Pancreas (tissue), 10 donors: ENCODE data around the gene ZBTB40. TPM values are rescaled to one million over a fixed set of nuclear protein-coding genes. Genes with fewer than 3 reads are reported as not detected.
A peak's percentile ranks its signal among the peaks of the same experiment; 100 is the strongest.

ENCODE experiments used
- ATAC-seq, 4 donors: fragments of 200-7000 bp; cut with Tn5 transposase; one replicate each; pipeline versions ENCODE4 v1.8.0 to v1.9.1; 2020; ENCODE audit warnings: mild to moderate bottlenecking in 4 of 4, moderate library complexity in 4 of 4
- DNase-seq, 6 donors: peaks; one replicate each; pipeline ENCODE4 v3.0.0-alpha.2; 2020
- FAIRE-seq: peaks from 2 replicates; lab custom pipeline; 2012; peaks lifted over from hg19 to GRCh38; lab: Jason Lieb, UNC
- H3K27ac ChIP-seq, 4 donors: fragments of 200-600 bp; sonication (generic); 1 replicate in 3 of 4; 2 replicates in 1 of 4; pipeline versions ENCODE4 v1.5.0 to v1.8.0; 2020
- H3K27me3 ChIP-seq, 4 donors: fragments of 200-600 bp; one replicate each; pipeline ENCODE4 v1.8.0; 2021
- H3K36me3 ChIP-seq, 3 donors: fragments of 200-600 bp; sonication (generic) in 1 of 3; one replicate each; pipeline versions ENCODE4 v1.5.0 to v1.8.0; 2020 to 2021
- H3K4me1 ChIP-seq, 3 donors: fragments of 200-600 bp; one replicate each; pipeline ENCODE4 v1.8.0; 2021
- H3K4me3 ChIP-seq, 4 donors: fragments of 200-600 bp; sonication (generic) in 2 of 4; one replicate each; pipeline versions ENCODE4 v1.5.0 to v1.8.0; 2020 to 2021
- H3K9me3 ChIP-seq, 4 donors: fragments of 200-600 bp; one replicate each; pipeline ENCODE4 v1.8.0; 2021
- WGBS, 2 donors: extraction: QIAGEN DNeasy Blood & Tissue Kit; methylation state at CpG; one replicate each; pipeline ENCODE4 v1.1.7; 2013; 5-methylcytosine and 5-hydroxymethylcytosine counted together
- intact Hi-C, 3 donors: fragments of 100-400 bp; cut with DNase I; formaldehyde crosslinking; loops; one replicate each; pipeline versions ENCODE4 v1.11.1 to v1.14.2; 2022
- polyA plus RNA-seq, 2 donors: library from polyadenylated mRNA; stranded (reverse); fragments of 200-250 nt; gene quantifications; one replicate each; pipeline ENCODE4 v1.2.3, GENCODE V29; 2013
- total RNA-seq, 6 donors: library from RNA; stranded (reverse); fragmentation: NEBNext Ultra II Directional in 4 of 6; extraction: Animal tissue kit (Norgen Biotek cat#: 25700) in 4 of 6; gene quantifications; one replicate each; pipeline versions ENCODE4 v1.2.1 to v1.2.4, GENCODE V29; 2021 to 2023
- TF ChIP-seq, protein P1 (sequence below), 4 donors: fragments of 200-600 bp; sonication (generic) in 3 of 4; IDR thresholded peaks; one replicate each; pipeline versions ENCODE4 v1.5.0 to v1.8.0; 2021; ENCODE audit warnings: antibody characterized with exemption in 4 of 4
- donor health status: healthy with polysubstance abuse.
- donor health status: DM: no; HTN: no; CAD: no; lungs with moderate emphysema.
- donor health status: DM: no; HTN: no; CAD: no.
- donor health status: control.
- donor health status: control.
- donor health status: Bipolar disorder and iron deficiency.
- donor health status: DM: yes; HTN: yes; CAD: no.
- donor health status: DM: no; HTN: no; CAD: no.
- donor health status: DM: no; HTN: no; CAD: no.
- donor health status: DM: yes; HTN: yes; CAD: no.

The ZBTB40 gene
- total and polyA plus RNA-seq, 8 donors, result 6.2 to 16.0 (median 9.4) TPM

DNA sequence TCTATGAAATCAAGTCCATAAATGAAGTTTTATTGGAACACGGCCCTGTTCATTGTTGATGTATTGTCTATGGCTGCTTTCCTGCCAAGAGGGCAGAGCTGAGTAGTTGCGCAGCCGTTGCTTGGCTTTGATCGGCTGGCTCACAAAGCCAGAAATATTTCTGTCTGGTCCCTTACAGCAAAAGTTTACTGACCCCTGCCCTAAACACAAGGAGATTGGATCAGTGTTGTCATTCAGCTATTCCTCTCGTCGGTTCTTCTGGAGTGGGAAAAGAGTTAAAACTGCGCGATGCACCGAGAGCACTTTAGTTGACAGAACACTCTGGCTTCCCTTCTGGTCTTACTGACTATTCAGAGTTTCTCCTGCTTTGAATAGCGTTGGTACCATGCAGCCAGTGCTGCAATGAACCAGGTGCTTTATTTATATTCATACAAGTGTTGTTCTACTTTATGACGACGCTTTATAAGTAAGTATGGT is 868 bp downstream of the ZBTB40 start:
- TF ChIP-seq, protein P1, sequence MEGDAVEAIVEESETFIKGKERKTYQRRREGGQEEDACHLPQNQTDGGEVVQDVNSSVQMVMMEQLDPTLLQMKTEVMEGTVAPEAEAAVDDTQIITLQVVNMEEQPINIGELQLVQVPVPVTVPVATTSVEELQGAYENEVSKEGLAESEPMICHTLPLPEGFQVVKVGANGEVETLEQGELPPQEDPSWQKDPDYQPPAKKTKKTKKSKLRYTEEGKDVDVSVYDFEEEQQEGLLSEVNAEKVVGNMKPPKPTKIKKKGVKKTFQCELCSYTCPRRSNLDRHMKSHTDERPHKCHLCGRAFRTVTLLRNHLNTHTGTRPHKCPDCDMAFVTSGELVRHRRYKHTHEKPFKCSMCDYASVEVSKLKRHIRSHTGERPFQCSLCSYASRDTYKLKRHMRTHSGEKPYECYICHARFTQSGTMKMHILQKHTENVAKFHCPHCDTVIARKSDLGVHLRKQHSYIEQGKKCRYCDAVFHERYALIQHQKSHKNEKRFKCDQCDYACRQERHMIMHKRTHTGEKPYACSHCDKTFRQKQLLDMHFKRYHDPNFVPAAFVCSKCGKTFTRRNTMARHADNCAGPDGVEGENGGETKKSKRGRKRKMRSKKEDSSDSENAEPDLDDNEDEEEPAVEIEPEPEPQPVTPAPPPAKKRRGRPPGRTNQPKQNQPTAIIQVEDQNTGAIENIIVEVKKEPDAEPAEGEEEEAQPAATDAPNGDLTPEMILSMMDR (IDR thresholded peaks at IDR 0.05), result no peak
- FAIRE-seq, result no peak
- 2 to 3% methylated on average over 12 of the region's 12 CpGs for WGBS, 2 donors
- peak; percentile 38 to 61 (median 50) for ATAC-seq
- H3K9me3 ChIP-seq, result no peaks in the 10 kb centered on the region
- peaks cover 12 to 55% (median 34%) of the 10 kb centered on the region in 3 donors for H3K4me1 ChIP-seq
- H3K27ac ChIP-seq, result peak overlapping the region; percentile 94 to 99 (median 98)
- peak in 1 of 6 donors; percentile 48 for DNase-seq
- intact Hi-C loops, result loop anchor here in 1 of 3 donors (10.0 kb wide), 1 partner anchor 52 kb away; no protein-coding TSS in a partner anchor
- H3K27me3 ChIP-seq, result no peaks in the 10 kb centered on the region
- H3K4me3 ChIP-seq, result peak overlapping the region; percentile 72 to 94 (median 88)
- H3K36me3 ChIP-seq, result no peaks in the 10 kb centered on the region

GRCh38 chr1:22453181-22453580 is 1.5 kb downstream of the ZBTB40 start:
- Histone ChIP-seq H3K27me3 (no peaks in the 10 kb centered on the region), H3K4me1 (peaks cover 14 to 50% (median 40%) of the 10 kb centered on the region in 3 donors), H3K9me3 (no peaks in the 10 kb centered on the region), H3K27ac (peak overlapping the region in 3 of 4 donors; percentile 96 to 99 (median 99)), H3K36me3 (no peaks in the 10 kb centered on the region), H3K4me3 (peak overlapping the region in 2 of 4 donors; percentile 72 to 86)
- intact Hi-C loops, result loop anchor here in 1 of 3 donors (10.0 kb wide), 1 partner anchor 52 kb away; no protein-coding TSS in a partner anchor
- no peak for ATAC-seq
- 14 to 16% methylated on average over 2 of the region's 2 CpGs for WGBS, 2 donors
- no peak for DNase-seq
- TF ChIP-seq, protein P1 (IDR thresholded peaks at IDR 0.05), result no peak
- no peak for FAIRE-seq

DNA sequence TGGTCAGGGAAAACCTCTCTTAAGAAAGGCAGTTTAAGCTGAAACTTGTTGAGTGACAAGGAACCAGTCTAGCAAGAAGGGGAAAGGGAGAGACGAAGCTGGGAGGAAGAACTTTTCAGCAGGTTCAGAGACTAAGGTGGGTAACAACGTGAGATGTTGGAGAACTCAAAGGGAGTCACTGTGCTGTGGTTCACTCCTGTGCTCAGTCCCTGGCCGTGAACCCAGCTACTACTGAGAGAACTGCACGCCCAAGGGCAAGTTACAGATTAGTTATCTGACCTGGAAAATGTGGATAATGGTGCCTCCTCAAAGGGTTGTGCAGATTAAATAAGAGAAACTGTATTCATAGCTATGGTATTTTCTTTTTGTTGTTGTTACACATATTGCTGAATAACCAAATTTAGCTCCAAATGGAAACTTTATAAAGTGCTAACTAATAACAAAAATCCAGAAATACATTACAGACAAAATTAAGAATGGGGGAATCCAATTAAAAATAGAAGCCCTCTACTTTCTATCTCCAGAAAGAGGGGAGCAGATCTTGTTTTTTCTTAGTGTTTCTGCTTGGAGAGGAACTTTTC is 2.9 kb downstream of the ZBTB40 start:
- peak in 1 of 6 donors; percentile 63 for DNase-seq
- H3K4me1 ChIP-seq, result peaks cover 14 to 53% (median 41%) of the 10 kb centered on the region in 3 donors
- TF ChIP-seq, protein P1 (IDR thresholded peaks at IDR 0.05), result no peak

DNA sequence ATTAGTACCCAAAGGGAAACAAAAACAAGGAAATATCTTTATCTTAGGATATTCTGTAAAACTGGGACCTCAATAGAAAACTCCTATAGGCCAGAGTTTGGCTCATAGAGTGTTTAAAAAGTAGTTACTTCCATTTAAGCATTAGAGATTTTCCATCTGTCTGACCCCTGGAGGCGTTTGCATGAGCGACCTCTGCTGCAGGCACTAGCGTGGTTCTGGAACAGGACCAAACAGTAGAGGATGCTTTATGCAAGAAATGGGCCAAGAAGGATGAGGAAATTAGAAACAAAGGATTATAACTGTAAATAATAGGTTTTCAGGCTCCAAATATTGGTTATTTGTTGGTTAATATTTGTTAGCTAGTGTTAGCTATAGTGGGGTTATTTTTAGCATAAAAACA is 5.7 kb downstream of the ZBTB40 start:
- Histone ChIP-seq H3K27me3 (no peaks in the 10 kb centered on the region), H3K4me1 (peaks cover 14 to 46% (median 33%) of the 10 kb centered on the region in 3 donors), H3K36me3 (no peaks in the 10 kb centered on the region), H3K4me3 (no peak overlapping the region), H3K9me3 (no peaks in the 10 kb centered on the region), H3K27ac (peak overlapping the region in 1 of 4 donors; percentile 20)
- 26 to 34% methylated on average over 3 of the region's 3 CpGs for WGBS, 2 donors
- ATAC-seq, result no peak
- no peak for DNase-seq
- FAIRE-seq, result no peak
- TF ChIP-seq, protein P1 (IDR thresholded peaks at IDR 0.05), result no peak
- intact Hi-C loops, result loop anchor here in 1 of 3 donors (10.0 kb wide), 1 partner anchor 47 kb away; no protein-coding TSS in a partner anchor

More for the DNA sequence above, 2.9 kb downstream of the ZBTB40 start:
- ATAC-seq (peak in 2 of 4 donors; percentile 3 to 31), FAIRE-seq (no peak)
- intact Hi-C loops, result loop anchor here in 1 of 3 donors (10.0 kb wide), 1 partner anchor 50 kb away; no protein-coding TSS in a partner anchor
- 16 to 25% methylated on average over 4 of the region's 4 CpGs for WGBS, 2 donors
- Histone ChIP-seq H3K9me3 (no peaks in the 10 kb centered on the region), H3K27me3 (no peaks in the 10 kb centered on the region), H3K4me3 (no peak overlapping the region), H3K36me3 (no peaks in the 10 kb centered on the region), H3K27ac (peak overlapping the region in 3 of 4 donors; percentile 2 to 99 (median 96))
